ENCODE results near the gene TTC21B.

TTC21B gene

DNA sequence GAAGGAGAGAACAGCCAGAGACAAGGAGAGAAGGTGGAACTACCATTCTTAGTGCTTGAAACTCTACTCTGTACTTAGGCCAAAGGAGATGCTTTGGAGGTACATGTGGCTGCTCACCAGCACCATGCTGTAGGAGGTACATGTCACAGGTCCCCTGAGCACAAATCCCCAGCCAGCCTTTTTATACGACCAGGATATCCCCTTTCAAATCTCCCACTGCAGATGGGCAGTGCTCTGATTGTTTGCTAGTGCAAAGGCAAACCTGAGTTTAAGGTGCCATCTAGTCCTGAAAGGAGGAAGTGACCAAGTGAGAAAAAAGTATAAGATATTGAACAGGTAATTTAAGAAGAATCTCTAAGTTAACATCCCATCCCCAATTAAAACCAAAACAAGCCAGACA, 17.1 kb upstream of the TTC21B start:
- TF ChIP-seq, protein P1, sequence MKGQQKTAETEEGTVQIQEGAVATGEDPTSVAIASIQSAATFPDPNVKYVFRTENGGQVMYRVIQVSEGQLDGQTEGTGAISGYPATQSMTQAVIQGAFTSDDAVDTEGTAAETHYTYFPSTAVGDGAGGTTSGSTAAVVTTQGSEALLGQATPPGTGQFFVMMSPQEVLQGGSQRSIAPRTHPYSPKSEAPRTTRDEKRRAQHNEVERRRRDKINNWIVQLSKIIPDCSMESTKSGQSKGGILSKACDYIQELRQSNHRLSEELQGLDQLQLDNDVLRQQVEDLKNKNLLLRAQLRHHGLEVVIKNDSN (IDR thresholded peaks at IDR 0.05) = no peak
- TF ChIP-seq YY1 (IDR thresholded peaks at IDR 0.05; ENCODE audit: low read depth) (no peak), CREB1 (IDR thresholded peaks at IDR 0.05; ENCODE audit: low read depth) (no peak), RAD21 (IDR thresholded peaks at IDR 0.05; ENCODE audit: low read depth) (peak; percentile 18; the same call in 1 of the 2 replicates), FOXM1 (IDR thresholded peaks at IDR 0.05; ENCODE audit: borderline replicate concordance, low read depth) (no peak)
- TF ChIP-seq, protein P2, sequence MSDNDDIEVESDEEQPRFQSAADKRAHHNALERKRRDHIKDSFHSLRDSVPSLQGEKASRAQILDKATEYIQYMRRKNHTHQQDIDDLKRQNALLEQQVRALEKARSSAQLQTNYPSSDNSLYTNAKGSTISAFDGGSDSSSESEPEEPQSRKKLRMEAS (IDR thresholded peaks at IDR 0.05) = no peak

DNA sequence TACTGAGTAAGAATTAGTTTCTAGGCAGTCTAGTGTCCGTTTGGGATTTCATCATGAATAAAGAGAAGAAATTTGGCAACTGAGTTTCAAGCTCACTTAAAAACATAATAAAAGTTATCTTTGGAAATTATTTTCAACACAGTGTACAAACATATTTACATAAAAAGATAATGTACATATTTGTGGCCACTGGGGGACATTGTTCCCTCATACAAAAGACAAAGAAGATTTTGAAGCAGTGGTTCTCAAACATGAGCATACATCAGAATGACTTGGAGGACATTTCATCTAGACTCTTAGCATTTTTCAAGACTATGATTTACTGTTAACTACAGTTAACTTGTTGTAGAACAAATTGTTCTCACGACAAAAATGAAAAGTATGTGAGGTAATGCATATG, 15.7 kb upstream of the TTC21B start:
- TF ChIP-seq RAD21 (IDR thresholded peaks at IDR 0.05; ENCODE audit: low read depth) = peak; percentile 27; the same call in 1 of the 2 replicates
- TF ChIP-seq, protein P1 (IDR thresholded peaks at IDR 0.05) = no peak
- TF ChIP-seq EP300 (IDR thresholded peaks at IDR 0.05; ENCODE audit: borderline replicate concordance) = no peak
- no peak for TF ChIP-seq NFIC (IDR thresholded peaks at IDR 0.05)
- TF ChIP-seq ZBTB7A (IDR thresholded peaks at IDR 0.05; ENCODE audit: low read depth) = no peak
- TF ChIP-seq TCF12 (IDR thresholded peaks at IDR 0.05; ENCODE audit: low read depth) = no peak
- no peak for TF ChIP-seq CREB1 (IDR thresholded peaks at IDR 0.05; ENCODE audit: low read depth)
- TF ChIP-seq, protein P3, sequence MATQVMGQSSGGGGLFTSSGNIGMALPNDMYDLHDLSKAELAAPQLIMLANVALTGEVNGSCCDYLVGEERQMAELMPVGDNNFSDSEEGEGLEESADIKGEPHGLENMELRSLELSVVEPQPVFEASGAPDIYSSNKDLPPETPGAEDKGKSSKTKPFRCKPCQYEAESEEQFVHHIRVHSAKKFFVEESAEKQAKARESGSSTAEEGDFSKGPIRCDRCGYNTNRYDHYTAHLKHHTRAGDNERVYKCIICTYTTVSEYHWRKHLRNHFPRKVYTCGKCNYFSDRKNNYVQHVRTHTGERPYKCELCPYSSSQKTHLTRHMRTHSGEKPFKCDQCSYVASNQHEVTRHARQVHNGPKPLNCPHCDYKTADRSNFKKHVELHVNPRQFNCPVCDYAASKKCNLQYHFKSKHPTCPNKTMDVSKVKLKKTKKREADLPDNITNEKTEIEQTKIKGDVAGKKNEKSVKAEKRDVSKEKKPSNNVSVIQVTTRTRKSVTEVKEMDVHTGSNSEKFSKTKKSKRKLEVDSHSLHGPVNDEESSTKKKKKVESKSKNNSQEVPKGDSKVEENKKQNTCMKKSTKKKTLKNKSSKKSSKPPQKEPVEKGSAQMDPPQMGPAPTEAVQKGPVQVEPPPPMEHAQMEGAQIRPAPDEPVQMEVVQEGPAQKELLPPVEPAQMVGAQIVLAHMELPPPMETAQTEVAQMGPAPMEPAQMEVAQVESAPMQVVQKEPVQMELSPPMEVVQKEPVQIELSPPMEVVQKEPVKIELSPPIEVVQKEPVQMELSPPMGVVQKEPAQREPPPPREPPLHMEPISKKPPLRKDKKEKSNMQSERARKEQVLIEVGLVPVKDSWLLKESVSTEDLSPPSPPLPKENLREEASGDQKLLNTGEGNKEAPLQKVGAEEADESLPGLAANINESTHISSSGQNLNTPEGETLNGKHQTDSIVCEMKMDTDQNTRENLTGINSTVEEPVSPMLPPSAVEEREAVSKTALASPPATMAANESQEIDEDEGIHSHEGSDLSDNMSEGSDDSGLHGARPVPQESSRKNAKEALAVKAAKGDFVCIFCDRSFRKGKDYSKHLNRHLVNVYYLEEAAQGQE (IDR thresholded peaks at IDR 0.05; ENCODE audit: low read depth) = no peak

DNA sequence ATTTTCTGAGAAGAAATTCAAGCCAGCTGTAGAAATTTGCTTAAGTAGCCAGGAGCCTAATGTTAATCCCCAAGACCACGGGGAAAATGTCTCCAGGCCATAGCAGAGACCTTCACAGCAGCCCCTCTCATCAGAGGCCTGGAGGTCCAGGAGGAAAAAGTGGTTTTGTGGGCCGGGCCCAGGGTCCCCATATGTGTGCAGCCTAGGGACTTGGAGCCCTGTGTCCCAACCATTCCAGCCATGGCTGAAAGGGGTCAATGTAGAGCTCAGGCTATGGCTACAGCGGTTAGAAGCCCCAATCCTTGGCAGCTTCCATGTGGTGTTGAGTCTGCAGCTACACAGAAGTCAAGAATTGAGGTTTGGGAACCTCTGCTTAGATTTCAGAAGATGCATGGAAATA, 14.2 kb upstream of the TTC21B start:
- TF ChIP-seq, protein P3 (IDR thresholded peaks at IDR 0.05; ENCODE audit: low read depth) = no peak
- TF ChIP-seq EGR1 (IDR thresholded peaks at IDR 0.05) (no peak), CREB1 (IDR thresholded peaks at IDR 0.05; ENCODE audit: low read depth) (no peak), RAD21 (IDR thresholded peaks at IDR 0.05; ENCODE audit: low read depth) (no peak), FOXM1 (IDR thresholded peaks at IDR 0.05; ENCODE audit: borderline replicate concordance, low read depth) (no peak), EP300 (IDR thresholded peaks at IDR 0.05; ENCODE audit: borderline replicate concordance) (no peak), TCF12 (IDR thresholded peaks at IDR 0.05; ENCODE audit: low read depth) (no peak), NFIC (IDR thresholded peaks at IDR 0.05) (no peak), TAF1 (IDR thresholded peaks at IDR 0.05; ENCODE audit: low read depth) (no peak), YY1 (IDR thresholded peaks at IDR 0.05; ENCODE audit: low read depth) (no peak), ZBTB7A (IDR thresholded peaks at IDR 0.05; ENCODE audit: low read depth) (no peak), CEBPB (IDR thresholded peaks at IDR 0.05) (no peak), TEAD4 (IDR thresholded peaks at IDR 0.05) (no peak)
- TF ChIP-seq, protein P2 (IDR thresholded peaks at IDR 0.05) = no peak
- TF ChIP-seq, protein P1 (IDR thresholded peaks at IDR 0.05) = no peak

DNA sequence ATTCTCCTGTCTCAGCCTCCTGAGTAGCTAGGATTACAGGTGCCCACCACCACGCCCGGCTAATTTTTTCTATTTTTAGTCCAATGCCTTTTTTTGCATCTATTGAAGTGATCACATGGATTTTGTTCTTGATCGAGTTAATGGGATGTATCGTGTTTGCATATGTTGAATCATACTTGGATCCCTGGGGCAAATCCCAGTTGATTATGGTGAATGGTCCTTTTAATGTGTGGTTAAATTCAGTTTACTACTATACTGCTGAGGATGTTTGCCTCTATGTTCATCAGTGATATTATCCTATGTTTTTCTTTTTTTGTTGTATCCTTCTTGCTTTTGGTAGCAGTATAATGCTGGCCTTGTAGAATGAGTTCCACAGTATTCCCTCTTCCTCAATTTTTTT, 8.2 kb upstream of the TTC21B start:
- TF ChIP-seq CEBPB (IDR thresholded peaks at IDR 0.05) (no peak), FOXM1 (IDR thresholded peaks at IDR 0.05; ENCODE audit: borderline replicate concordance, low read depth) (no peak)
- TF ChIP-seq, protein P3 (IDR thresholded peaks at IDR 0.05; ENCODE audit: low read depth) = no peak
- TF ChIP-seq, protein P2 (IDR thresholded peaks at IDR 0.05) = no peak
